ENCODE data around the gene ACOT13.
"Not testable (repeated sequence)": the region's sequence is repeated elsewhere in the genome, so short reads cannot be mapped to it uniquely, and the experiment has no call there.

Gene ACOT13

DNA sequence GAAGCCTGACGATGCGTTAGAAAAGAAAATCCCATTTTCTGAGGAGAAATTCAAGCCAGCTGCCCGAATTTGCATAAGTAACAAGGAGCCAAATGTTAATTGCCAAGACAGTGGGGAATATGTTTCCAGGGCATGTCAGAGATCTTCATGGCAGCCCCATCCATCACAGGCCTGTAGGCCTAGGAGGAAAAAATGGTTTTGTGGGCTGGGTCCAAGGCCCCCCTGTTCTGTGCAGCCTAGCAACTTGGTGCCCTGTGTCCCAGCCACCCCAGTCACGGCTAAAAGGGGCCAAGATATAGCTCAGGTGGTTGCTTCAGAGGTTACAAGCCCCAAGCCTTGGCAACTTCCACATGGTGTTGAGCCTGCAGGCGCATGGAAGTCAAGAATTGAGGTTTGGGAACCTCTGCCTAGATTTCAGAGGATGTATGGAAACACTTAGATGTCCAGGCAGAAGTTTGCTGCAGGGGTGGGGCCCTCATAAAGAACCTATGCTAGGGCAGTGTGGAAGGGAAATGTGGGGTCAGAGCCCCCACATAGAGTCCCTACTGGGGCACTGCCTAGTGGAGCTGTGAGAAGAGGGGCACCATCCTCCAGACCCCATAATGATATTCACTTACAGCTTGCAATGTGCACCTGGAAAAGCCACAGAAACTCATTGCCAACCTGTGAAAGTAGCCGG, 64.7 kb downstream of the ACOT13 start:
- not testable (repeated sequence) for DNase-seq

DNA sequence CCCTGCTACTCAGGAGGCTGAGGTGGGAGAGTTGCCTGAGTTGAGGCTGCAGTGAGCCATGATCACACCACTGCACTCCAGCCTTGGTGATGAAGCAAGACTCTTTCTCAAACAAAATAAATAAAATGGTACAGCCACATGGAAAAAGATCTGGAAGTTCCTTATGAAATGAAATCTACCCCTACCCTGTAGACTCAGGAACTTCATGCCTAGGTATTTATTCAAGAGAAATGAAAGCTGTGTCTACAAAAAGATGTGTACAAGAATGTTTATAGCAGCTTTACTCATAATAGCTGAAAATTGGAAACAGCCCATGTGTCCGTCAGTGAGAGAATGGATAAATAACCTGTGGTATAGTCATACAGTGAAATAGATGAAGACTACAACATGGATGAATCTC, 67.3 kb downstream of the ACOT13 start:
- DNase-seq = no peak

DNA sequence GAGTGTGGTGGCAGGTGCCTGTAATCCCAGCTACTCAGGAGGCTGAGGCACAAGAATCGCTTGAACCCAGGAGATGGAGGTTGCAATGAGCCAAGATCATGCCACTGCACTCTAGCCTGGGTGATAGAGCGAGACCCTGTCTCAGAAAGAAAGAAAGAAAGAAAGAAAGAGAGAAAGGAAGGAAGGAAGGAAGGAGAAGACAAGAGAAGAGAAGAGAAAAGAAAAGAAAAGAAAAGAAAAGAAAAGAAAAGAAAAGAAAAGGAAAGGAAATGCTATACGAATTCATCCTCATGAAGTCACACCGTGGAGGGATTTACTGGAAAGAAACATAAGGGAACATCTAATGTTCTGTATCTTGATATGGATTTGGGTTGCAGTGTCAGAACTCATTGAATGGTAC, 67.8 kb downstream of the ACOT13 start:
- not testable (repeated sequence) for DNase-seq

DNA sequence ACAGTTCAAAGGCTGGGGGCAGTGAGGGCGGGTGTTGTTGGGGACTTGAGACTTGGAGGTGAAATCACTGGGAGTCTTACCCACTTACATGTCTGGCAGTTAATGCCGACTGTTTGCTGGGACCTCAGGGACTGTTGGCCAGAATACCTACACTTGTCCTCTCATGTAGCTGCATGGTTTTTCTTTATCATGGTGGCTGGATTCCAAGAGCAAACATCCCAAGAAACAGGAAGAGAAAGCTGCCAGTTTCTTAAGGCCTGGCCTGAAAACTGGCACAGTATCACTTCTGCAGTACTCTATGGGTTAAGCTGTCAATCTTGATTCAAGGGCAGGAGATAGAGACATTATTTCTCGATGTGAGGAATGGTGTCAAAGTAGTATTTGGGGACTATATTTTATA, 71.9 kb downstream of the ACOT13 start:
- no peak for DNase-seq

DNA sequence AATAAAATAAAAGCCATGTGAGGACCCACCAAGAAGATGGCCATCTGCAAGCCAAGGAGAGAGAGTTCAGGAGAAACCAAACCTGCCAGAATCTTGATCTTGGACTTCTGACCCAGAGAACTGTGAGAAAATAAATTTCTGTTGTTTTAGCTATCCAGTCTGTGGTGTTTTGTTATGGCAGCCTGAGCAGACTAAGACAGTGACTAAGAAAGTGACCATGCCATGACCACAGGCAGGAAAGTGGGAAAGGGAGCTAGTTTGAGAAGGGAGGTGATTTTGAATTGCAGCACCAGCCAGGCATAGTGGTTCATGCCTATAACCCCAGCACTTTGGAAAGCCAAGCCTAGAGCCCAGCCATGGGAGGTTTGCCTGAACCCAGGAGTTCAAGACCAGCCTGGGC, 74.0 kb downstream of the ACOT13 start:
- no peak for DNase-seq

DNA sequence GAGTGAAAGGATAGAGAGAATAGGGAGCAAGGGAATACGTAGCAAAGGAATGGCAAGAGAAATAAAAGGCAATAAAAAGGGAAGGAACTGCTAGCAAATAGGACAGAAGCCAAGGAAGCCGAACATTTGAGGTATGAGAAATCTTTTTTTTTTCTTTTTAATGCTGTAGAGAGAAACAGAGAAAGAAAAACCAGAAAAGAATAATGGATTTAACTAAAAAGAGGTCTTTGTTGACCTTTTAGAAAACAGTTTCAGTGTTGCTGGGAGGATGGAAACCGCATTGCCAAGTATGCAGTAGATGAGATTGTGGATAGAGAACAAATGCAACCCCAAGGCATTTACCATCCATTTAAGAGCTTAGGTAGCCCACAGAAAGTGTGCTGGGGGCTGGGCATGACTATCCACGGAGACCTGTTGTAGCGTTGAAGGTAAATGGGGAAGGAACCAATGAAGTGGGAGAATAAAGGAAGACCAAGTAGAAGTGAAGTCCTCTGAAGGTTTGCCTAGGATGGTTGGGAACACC, 75.4 kb downstream of the ACOT13 start:
- no peak for DNase-seq

DNA sequence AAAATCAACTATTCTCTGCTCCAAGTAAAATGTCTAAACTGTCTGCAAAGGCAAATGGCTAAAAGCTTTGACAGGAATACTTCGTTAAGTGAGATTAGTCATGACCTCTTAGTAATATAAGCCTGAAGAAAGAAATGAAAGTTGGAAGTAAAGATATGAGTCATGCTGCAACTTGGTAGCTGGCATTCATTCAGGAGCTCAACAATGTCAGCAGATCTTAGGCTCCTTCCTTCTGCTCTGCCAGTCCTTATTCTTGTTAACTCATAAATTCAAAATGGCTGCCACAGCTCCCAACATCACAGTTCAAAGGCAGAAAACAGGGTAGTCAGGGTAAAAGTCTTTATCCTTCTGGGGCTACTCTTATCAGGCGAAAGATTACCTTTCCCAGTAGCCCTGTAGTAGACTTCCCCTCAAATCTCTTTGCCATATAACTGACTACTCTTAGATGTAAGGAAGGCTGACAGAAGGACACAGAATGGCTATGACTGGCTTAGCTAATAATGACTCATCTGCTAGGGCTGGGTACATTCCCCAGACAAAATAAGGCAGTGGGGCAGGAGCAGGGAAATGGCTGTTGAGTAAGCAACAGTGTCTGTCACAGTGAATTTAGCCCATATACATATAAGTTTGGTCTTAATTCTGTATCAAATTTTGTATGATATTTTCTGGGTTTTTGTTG, 76.5 kb downstream of the ACOT13 start:
- DNase-seq = peak; percentile 17 to 47

DNA sequence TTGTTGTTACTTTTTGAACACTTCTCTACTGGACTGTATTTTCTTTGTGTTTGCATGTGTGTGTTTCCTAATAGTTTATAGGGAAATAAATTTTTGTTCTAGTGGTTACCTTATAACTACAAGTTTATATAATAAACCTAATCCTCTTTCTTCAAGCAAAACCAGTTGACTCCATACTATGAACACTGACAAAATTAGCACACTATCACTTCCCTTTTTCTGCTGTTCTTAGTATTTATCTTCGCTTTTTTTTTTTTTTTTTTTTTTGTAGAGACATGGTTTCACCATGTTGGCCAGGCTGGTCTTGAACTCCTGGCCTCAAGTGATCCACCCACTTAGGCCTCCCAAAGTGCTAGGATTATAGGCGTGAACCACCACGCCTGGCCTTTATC, 77.1 kb downstream of the ACOT13 start:
- no peak for DNase-seq

DNA sequence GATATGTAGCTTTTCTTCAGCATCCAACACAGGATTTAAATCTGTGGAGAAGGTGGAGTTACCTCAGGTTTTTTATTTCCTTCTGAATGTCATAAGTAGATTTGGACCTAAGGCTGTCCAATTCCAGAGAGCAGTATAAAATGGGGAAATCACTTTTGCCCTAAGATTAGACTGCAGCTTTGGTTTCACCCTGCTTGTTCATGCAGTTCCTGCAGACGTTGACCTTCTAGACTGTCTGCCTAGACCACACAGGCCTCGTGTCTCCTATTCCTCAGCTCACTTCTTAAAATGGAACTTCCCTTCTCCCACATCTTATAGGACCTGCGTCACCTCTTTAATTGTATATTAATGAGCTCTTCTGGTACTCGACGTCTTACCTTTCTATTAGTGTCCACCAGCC, 78.0 kb downstream of the ACOT13 start:
- no peak for DNase-seq

DNA sequence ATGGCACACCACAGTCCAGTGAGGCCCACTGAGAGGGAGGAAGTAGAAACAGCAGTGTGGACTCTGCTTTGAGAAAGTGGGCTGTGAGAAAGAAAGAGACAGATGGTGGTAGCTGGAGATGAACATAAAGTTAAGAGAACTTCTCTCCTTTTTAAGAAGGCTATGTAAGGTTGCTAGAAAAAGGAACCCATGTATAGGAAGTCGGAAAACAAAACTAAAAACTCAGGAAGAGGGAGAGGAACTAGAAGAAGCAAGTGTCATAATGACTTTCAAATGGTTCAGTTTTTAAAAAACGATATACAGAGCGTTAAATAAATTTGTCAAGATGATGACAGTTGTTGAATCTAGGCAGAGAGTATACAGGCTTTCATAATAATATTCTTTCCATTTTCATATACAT, 82.4 kb downstream of the ACOT13 start:
- no peak for DNase-seq

DNA sequence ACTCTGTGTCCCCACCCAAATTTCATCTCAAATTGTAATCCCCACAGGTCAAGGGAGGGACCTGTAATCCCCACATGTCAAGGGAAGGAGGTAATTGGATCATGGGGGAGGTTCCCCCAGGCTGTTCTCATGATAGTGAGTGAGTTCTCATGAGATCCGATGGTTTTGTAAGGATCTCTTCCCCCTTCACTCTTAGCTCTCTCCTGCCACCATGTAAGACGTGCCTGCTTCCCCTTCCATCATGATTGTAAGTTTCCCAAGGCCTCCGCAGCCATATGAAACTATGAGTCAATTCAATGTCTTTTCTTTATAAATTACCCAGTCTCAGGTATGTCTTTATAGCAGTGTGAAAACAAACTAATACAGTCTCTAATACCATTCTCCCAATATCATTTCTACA, 84.0 kb downstream of the ACOT13 start:
- DNase-seq = not testable (repeated sequence)

DNA sequence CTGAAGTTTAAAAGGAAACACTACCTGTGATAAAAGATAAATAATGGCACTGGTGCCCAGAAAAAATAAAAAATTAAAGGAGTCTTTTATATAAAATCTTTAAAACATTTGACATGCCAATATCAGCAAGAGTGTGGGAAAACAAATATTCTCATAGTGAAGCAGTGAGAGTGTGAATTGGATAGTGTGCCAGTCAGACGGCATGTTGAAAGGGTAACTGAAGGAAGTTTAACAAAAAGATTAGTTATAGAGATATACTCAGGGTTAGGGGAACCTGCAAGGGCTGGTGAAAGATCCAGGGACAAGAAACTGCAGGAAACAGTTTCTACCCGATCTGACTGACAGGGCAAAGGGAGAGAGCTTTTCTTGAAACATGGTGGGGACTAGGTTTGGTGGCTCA, 85.6 kb downstream of the ACOT13 start:
- DNase-seq = no peak

DNA sequence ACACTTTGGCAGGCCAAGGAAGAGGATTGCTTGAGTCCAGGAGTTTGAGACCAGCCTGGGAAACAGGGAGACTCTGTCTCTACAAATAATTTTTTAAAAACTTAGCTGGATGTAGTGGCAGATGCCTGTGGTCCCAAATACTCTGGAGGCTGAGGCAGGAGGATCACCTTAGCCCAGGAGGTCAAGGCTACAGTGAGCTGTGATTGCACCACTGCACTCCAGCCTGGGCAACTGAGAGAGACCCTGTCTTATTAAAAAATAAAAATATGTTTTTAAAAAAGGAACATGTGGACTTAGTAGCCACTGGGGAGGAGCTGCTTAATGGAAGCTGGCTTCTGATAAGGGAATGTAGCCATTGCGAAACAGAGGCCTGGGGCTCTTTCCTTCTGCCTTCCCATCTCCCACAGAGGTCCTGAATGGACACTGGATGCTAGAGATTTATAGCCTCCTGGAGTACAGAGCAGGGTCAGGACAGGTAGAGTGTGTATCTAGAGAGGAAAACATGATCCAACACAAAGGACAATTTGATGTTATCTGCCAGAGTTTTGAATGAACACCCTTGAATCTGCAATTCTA, 86.1 kb downstream of the ACOT13 start:
- no peak for DNase-seq

DNA sequence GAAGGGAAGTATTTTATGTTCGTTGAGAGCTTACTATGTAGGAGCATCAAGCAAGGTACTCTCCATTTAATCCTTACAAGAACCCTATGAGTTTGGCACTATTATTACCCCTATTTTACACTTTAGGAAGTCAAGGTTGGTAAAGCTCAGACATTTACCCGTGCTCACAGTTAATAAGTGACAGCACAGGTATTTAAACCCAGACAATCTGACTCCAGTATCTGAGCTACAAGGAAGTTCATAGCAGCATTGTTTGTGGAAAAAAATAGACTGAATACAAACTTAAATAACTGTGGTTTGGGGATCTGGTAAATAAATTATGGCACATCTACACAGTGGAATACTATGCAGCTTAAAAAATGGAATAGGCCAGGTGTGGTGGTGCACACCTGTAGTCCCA, 86.7 kb downstream of the ACOT13 start:
- no peak for DNase-seq

DNA sequence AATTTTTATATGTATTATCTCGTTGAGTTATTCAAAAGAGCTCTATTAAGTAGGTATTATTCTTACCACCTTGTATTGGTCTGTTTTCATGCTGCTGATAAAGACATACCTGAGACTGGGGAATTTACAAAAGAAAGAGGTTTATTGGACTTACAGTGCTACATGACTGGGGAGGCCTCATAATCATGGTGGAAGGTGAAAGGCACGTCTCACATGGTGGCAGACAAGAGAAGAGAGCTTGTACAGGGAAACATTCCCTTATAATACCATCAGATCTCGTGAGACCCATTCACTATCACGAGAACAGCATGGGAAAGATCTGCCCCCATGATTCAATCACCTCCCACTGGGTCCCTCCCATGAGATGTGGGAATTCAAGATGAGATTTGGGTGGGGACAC, 87.5 kb downstream of the ACOT13 start:
- DNase-seq = not testable (repeated sequence)

All from stimulated activated CD4-positive, alpha-beta T cell treated with anti-CD3 and anti-CD28 coated beads, Interleukin-2, amount 100 ng/mL, for 24 hours (primary cell).